SK-N-MC (cell line): Measurements from ENCODE around the gene ZEB2.

Experiments
- DNase-seq: peaks from one replicate; pipeline ENCODE4 v3.0.0-alpha.2; 2011; ENCODE audit warnings: low read depth, low spot score
- H3K27ac ChIP-seq: fragments of 200-600 bp; sonication (generic); 2 replicates; pipeline ENCODE4 v1.5.1; 2016; ENCODE audit warnings: mixed run types
- H3K36me3 ChIP-seq: fragments of 200-600 bp; sonication (generic); 2 replicates; pipeline ENCODE4 v1.6.1; 2017; ENCODE audit warnings: antibody characterized with exemption, low read length, mixed read lengths; ENCODE audit not compliant: insufficient read depth
- H3K4me3 ChIP-seq: fragments of 200-600 bp; sonication (generic); 2 replicates; pipeline ENCODE4 v1.5.1; 2016
- H3K9ac ChIP-seq: fragments of 200-600 bp; sonication (generic); 2 replicates; pipeline ENCODE4 v1.8.0; 2017; ENCODE audit warnings: mixed run types, mixed read lengths; ENCODE audit not compliant: insufficient read length
- H3K9me3 ChIP-seq: fragments of 200-600 bp; sonication (generic); 2 replicates; pipeline ENCODE4 v1.6.1; 2017; ENCODE audit warnings: low read depth, mild to moderate bottlenecking, antibody characterized with exemption, low read length, moderate library complexity, mixed read lengths
- EZH2 ChIP-seq: fragments of 200-600 bp; sonication (generic); IDR thresholded peaks from one replicate; pipeline ENCODE4 v1.6.1; 2017; ENCODE audit warnings: antibody characterized with exemption
- FOXP2 ChIP-seq: optimal IDR thresholded peaks from 2 replicates; pipeline ENCODE3; 2011; ENCODE audit warnings: mild to moderate bottlenecking, moderate library complexity; ENCODE audit not compliant: insufficient read depth; ENCODE audit errors: extremely low read length, control extremely low read depth
- POLR2AphosphoS5 ChIP-seq: IDR thresholded peaks from 2 replicates; pipeline ENCODE4 v1.6.1; 2012; ENCODE audit warnings: mild to moderate bottlenecking, low read depth, low read length, borderline replicate concordance

Gene ZEB2

DNA sequence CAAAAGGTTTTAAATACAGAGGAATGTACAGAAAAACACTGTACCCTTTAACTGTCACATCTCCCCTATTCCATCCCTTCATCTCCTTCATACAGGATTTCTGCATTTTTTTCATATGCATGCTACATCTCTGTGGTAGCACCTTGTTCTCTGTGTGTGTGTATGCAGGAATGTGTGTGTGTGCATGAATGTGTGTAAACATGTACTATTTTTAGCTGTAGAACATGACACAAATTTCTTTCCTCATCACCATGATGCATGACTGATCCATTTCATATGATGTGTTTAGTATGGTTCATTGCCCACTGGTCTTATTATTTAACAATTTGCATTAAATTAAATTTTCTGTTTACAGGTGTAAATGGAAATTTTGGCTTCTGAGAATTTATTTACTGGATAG lies 21.5 kb upstream of the ZEB2 start:
- no peak overlapping the region for H3K27ac ChIP-seq
- no peak overlapping the region for H3K9ac ChIP-seq
- no peak overlapping the region for H3K4me3 ChIP-seq
- peaks cover 3% of the 10 kb centered on the region; the same call in 1 of the 2 replicates for H3K9me3 ChIP-seq
- no peaks in the 10 kb centered on the region for H3K36me3 ChIP-seq
- no peak for DNase-seq
- TF ChIP-seq POLR2AphosphoS5, result no peak
- TF ChIP-seq FOXP2, result no peak
- no peak for TF ChIP-seq EZH2

DNA sequence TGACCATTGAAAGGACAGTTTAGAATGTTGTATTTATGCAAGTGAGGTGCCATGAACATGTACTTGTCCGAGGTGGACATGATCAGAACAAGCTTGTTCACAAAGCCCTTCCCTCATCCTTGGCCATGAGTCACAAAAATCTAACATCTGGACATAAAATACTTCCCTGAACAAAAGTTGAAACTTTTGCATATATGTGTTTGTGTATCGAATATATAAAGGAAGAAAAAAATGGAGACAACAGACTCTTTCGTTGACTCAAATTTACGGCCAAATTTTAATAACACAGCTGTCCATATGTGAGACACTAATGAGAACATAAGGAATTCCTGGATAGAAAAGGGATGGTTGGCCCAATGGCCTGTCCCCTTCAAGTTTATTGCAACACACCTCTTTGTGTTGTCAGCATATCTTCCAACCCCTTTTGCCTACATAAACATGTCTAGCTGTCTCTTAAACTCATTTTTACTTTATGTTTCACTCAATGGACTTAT lies 19.4 kb upstream of the ZEB2 start:
- Histone ChIP-seq H3K9me3 (peaks cover 3% of the 10 kb centered on the region; the same call in 1 of the 2 replicates), H3K27ac (no peak overlapping the region), H3K36me3 (no peaks in the 10 kb centered on the region), H3K4me3 (no peak overlapping the region), H3K9ac (no peak overlapping the region)
- no peak for DNase-seq
- TF ChIP-seq FOXP2 (no peak), EZH2 (no peak), POLR2AphosphoS5 (no peak)

DNA sequence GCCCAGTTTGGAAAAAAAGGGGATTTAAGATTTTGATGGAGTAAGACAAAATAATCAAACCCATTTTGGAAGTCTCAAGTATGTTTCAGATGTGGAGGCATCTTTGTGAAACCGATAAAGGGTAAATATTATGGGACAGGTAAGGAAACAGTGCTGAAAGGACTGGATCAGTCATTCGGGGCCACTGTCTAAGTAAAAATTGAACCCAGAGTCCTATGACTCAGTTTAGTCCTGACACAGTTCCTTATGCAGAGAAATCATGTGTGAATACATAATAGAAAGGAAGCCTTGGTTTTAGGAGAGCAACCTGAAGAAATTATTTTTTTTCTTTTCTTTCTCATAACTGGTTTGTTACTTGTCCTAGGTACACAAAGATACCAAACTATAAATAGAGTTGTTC lies 15.4 kb upstream of the ZEB2 start:
- Histone ChIP-seq H3K27ac (no peak overlapping the region), H3K4me3 (no peak overlapping the region), H3K36me3 (no peaks in the 10 kb centered on the region), H3K9ac (no peak overlapping the region), H3K9me3 (no peaks in the 10 kb centered on the region)
- DNase-seq, result no peak
- TF ChIP-seq EZH2 (no peak), POLR2AphosphoS5 (no peak), FOXP2 (no peak)

DNA sequence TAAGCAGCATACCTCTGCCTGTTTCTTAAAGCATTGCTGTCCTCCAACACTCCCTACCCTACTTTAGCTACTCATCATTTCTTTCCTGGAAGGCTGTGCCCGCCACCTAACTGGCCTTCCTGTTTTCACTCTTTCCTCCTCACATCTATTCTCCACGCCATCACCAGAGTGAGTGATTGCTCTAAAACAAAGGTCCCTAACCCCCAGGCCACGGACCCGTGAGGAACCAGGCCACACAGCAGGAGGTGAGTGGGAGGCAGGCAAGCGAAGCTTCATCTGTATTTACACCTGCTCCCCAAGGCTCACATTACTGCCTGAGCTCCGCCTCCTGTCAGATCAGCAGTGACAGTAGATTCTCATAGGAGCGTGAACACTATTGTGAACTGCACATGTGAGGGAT lies 13.3 kb upstream of the ZEB2 start:
- Histone ChIP-seq H3K4me3 (no peak overlapping the region), H3K27ac (no peak overlapping the region), H3K36me3 (no peaks in the 10 kb centered on the region), H3K9ac (no peak overlapping the region), H3K9me3 (no peaks in the 10 kb centered on the region)
- DNase-seq, result no peak
- TF ChIP-seq POLR2AphosphoS5 (no peak), FOXP2 (no peak), EZH2 (no peak)

DNA sequence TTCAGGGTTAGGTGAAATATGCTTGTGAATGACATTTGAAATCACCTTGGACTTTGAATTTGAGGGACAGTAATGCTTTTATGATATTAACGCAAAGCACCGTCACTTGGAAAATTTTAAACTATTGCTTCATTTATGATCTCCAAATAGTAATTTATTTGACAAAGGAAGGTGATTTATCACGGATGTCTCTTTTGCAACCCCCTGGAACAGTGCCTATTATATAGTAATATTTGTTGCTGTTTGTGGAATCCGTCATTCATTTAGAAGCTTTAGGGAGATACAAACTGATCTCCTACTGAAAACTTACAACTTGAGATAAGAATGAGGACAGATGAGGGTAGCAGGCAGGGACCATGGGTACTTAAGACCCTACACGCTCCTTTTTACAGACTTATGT lies 10.7 kb upstream of the ZEB2 start:
- H3K27ac ChIP-seq, result no peak overlapping the region
- no peaks in the 10 kb centered on the region for H3K36me3 ChIP-seq
- TF ChIP-seq POLR2AphosphoS5 (no peak), EZH2 (no peak), FOXP2 (no peak)
- DNase-seq, result no peak
- no peak overlapping the region for H3K4me3 ChIP-seq
- H3K9ac ChIP-seq, result no peak overlapping the region
- no peaks in the 10 kb centered on the region for H3K9me3 ChIP-seq

DNA sequence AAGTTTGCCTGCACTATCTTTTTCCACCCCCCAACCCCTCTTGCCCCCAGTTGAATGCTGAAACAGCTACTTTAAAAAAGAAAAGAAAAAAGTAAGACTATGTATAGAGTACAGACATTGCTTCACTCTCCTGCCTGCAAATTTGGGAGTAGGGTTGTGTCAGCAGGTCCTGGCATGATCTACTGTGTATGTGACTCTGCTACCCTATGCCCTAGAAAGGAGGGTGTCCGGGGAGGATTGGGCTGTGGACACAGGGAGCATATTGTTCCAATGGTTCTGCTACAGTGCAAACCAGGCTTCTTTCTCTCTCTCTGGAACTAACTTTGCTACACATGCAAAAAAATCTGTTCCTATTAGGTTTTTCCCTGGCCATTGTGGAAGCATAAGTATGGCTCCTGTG lies 9.9 kb upstream of the ZEB2 start:
- Histone ChIP-seq H3K36me3 (no peaks in the 10 kb centered on the region), H3K27ac (no peak overlapping the region), H3K9ac (no peak overlapping the region), H3K4me3 (no peak overlapping the region), H3K9me3 (no peaks in the 10 kb centered on the region)
- DNase-seq, result no peak
- TF ChIP-seq FOXP2 (no peak), EZH2 (no peak), POLR2AphosphoS5 (no peak)

DNA sequence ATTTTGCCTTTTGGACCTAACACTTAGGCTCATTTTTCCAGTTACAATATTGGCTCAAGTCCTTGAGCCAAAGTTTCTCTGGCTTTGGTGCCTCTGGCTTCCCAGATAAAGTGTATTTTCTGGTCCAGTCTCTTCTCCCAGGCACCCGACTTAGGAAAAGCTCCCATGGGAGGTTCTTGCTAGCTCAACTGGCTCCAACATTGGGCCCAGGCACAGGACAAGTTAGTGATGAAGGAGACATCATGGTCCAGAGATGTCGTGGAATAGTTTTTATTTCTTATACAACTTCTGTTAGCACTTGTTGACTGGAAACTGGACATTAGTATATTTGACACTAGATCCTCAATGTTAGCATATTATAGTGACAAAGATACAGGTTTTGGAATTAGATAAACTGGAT lies 8.2 kb upstream of the ZEB2 start:
- Histone ChIP-seq H3K9me3 (no peaks in the 10 kb centered on the region), H3K27ac (no peak overlapping the region), H3K36me3 (no peaks in the 10 kb centered on the region), H3K4me3 (no peak overlapping the region), H3K9ac (no peak overlapping the region)
- DNase-seq, result no peak
- TF ChIP-seq POLR2AphosphoS5, result no peak
- TF ChIP-seq FOXP2, result no peak
- no peak for TF ChIP-seq EZH2

DNA sequence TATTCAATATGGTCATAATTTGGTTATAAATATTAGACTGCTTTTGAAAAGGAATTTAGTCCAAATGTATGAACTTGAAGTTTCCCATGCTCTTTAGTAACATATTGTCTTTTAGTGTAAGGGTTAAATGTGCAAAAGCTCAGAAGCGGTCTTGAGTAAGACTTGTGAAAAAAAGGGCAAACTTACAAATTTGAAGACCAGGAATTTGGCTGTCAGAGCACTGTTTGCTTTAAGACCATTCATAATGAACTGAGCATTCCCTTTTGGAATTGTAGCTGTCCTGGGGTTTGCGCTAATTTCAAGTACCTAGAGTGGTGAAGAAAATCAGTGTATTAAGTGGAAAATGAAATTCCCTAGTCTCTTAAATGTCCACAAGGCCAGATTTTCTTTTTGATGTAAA lies 6.9 kb upstream of the ZEB2 start:
- TF ChIP-seq FOXP2 (no peak), EZH2 (no peak), POLR2AphosphoS5 (no peak)
- Histone ChIP-seq H3K9ac (no peak overlapping the region), H3K27ac (peak overlapping the region; percentile 57; the same call in 1 of the 2 replicates), H3K4me3 (no peak overlapping the region), H3K36me3 (no peaks in the 10 kb centered on the region), H3K9me3 (no peaks in the 10 kb centered on the region)
- DNase-seq, result no peak
